ENCODE data around the gene NAV2. TPM values are rescaled to one million over a fixed set of nuclear protein-coding genes. Genes with fewer than 3 reads are reported as not detected.

The NAV2 gene
- total RNA-seq, 1 experiment from 2014 or later = 46.3 TPM

- no peak overlapping the region for H3K27ac ChIP-seq (ENCODE audit: insufficient read length, low read depth, low read length)
- DNase-seq = no peak
- no peak overlapping the region for H4K91ac ChIP-seq (ENCODE audit: insufficient read length, low read depth, low read length)
- H3K4me1 Mint-ChIP-seq = peaks cover 10 to 11% of the 10 kb centered on the region in 2 experiments
- H3K9ac ChIP-seq (ENCODE audit: extremely low read depth, insufficient read length, low read length) = no peak overlapping the region
- no peak overlapping the region for H3K18ac ChIP-seq (ENCODE audit: insufficient read length, low read depth, low read length)
- no peak overlapping the region for H3T11ph ChIP-seq (ENCODE audit: low read length)
- H3K79me2 ChIP-seq (ENCODE audit: insufficient read depth, low read length) = no peaks in the 10 kb centered on the region; the same call in 1 of the 2 replicates
- no peaks in the 10 kb centered on the region for H3K9me3 Mint-ChIP-seq
- no peaks in the 10 kb centered on the region; the same call in 1 of the 2 replicates for H3K27me3 ChIP-seq (ENCODE audit: insufficient read depth, low read length)
- no peak overlapping the region for H2BK12ac ChIP-seq (ENCODE audit: insufficient read length, low read depth, low read length)
- H3K36me3 Mint-ChIP-seq (ENCODE audit: insufficient read depth in 1 of 3, low read depth in 3 of 3) = no peaks in the 10 kb centered on the region
- H4K8ac ChIP-seq (replicated peaks; ENCODE audit: insufficient read length, low read depth, low read length) = no peak overlapping the region
- H2BK120ac ChIP-seq (ENCODE audit: low read depth, low read length, poor library complexity, severe bottlenecking) = no peak overlapping the region
- no peaks in the 10 kb centered on the region for H3K23me2 ChIP-seq (ENCODE audit: insufficient read length, low read depth, low read length, poor library complexity, severe bottlenecking)
- H3K4me2 ChIP-seq (ENCODE audit: insufficient read depth, insufficient read length, low read length) = no peak overlapping the region
- H3K4me3 Mint-ChIP-seq = no peak overlapping the region
- H2AK5ac ChIP-seq (ENCODE audit: insufficient read length, low read length) = no peak overlapping the region
- no peak overlapping the region for H2AFZ ChIP-seq (ENCODE audit: low read length)
- H3K27ac Mint-ChIP-seq = no peak overlapping the region
- no peaks in the 10 kb centered on the region for H3K9me3 ChIP-seq (ENCODE audit: control insufficient read depth, low read depth, low read length)
- H3K14ac ChIP-seq (ENCODE audit: insufficient read depth, low read length) = no peak overlapping the region
- H4K20me1 ChIP-seq (ENCODE audit: control insufficient read depth, insufficient read depth, insufficient read length) = no peaks in the 10 kb centered on the region
- no peak overlapping the region for H2BK15ac ChIP-seq (ENCODE audit: low read depth, low read length)
- no peak overlapping the region for H3K4ac ChIP-seq (ENCODE audit: low read depth, low read length)
- H3K79me1 ChIP-seq (ENCODE audit: insufficient read depth, low read depth, low read length, poor library complexity, severe bottlenecking) = no peaks in the 10 kb centered on the region
- no CpG with 5 or more reads among the region's 8 CpGs for WGBS (ENCODE audit: extremely low coverage, insufficient read length, low lambda C conversion rate)
- H3K23ac ChIP-seq (ENCODE audit: insufficient read length, low read depth, low read length) = no peak overlapping the region
- no peak overlapping the region for H2BK20ac ChIP-seq (ENCODE audit: low read depth, low read length, poor library complexity, severe bottlenecking)
- H2BK5ac ChIP-seq (ENCODE audit: insufficient read length, low read length) = no peak overlapping the region
- H3K56ac ChIP-seq (ENCODE audit: insufficient read length, low read depth, low read length) = no peak overlapping the region
- no peaks in the 10 kb centered on the region for H3K4me1 ChIP-seq (ENCODE audit: insufficient read depth, low read length)
- H4K5ac ChIP-seq (ENCODE audit: insufficient read length, low read depth, low read length) = no peak overlapping the region
- TF ChIP-seq CTCF (conservative IDR thresholded peaks at IDR 0.05) = no peak
- peaks cover 18% of the 10 kb centered on the region for H3K27me3 Mint-ChIP-seq (ENCODE audit: low read depth)
Measured at GRCh38 chr11:19689281-19690000, 23.2 kb upstream of the NAV2 start.
